GM19463 (cell line): ENCODE data around the gene PYGL.
"Not testable (repeated sequence)": the region's sequence is repeated elsewhere in the genome, so short reads cannot be mapped to it uniquely, and the experiment has no call there.

Experiments used
- ATAC-seq: cut with Tn5 transposase; IDR thresholded peaks from one replicate; pipeline ENCODE4 v1.9.1; 2021; ENCODE audit warnings: mild to moderate bottlenecking, moderate library complexity; ENCODE audit not compliant: unreplicated experiment

The PYGL gene

GRCh38 chr14:50929506-50929905, 14.8 kb downstream of the PYGL start:
- no peak for ATAC-seq

GRCh38 chr14:50928002-50928635, 16.2 kb downstream of the PYGL start:
- ATAC-seq = no peak

DNA sequence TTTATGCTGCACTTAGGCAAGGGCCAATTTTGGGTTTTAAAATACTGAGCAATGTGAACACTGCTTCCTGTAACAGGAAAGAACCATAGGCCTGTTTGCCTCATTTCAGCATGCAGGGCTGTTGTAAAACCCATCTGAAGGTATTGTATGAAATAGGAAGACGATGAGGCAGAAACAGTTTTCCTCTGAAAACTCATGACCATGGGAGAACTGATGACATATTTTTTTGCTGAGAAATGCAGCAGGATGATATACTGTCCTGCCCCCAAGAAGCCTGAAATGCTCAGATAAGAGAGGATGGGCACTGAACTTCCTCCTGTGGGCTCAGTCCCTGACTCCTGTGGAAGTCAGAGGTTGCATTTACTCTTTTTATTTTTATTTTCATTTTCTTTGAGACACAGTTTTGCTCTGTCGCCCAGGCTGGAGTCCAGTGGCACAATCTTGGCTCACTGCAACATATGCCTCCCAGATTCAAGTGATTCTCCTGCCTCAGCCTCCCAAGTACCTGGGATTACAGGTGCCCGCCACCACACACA, 17.4 kb downstream of the PYGL start:
- ATAC-seq = no peak

DNA sequence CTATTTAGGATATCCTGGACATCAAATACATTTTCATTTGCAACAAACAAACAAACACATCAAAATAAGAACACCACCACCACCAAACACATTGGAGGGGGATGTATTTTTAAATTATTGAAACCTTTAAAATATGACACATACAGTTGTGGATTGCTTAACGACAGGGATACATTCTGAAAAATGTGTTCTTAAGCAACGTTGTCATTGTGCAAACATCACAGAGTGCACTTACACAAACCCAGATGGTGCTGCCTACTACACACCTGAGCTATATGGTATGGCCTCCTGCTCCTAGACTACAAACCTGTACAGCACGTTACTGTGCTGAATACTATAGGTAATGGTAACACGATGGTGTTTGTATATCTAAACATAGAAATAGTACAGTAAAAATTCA, 19.4 kb downstream of the PYGL start:
- ATAC-seq = no peak

- ATAC-seq = no peak
These were observed 20.0 kb downstream of the PYGL start for GRCh38 chr14:50924236-50924635.

DNA sequence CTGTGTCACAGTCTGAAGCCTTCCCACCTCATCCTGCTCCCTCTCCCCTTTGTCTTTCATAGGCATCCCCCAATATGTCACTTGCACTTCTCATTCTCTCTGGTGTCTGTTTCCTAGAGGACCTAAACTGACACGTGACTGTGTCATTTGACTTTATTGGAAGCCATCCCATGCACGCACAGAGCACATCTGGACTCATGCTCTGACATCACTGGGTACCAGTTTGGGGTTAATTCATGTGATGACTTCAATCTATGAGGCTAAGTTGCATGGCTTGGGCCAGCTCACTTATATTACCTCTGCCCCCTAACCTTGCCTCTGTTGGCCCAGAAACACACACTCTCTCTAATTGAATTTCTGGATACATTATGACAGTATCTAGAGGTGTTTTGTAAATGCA, 21.5 kb downstream of the PYGL start:
- ATAC-seq = no peak

DNA sequence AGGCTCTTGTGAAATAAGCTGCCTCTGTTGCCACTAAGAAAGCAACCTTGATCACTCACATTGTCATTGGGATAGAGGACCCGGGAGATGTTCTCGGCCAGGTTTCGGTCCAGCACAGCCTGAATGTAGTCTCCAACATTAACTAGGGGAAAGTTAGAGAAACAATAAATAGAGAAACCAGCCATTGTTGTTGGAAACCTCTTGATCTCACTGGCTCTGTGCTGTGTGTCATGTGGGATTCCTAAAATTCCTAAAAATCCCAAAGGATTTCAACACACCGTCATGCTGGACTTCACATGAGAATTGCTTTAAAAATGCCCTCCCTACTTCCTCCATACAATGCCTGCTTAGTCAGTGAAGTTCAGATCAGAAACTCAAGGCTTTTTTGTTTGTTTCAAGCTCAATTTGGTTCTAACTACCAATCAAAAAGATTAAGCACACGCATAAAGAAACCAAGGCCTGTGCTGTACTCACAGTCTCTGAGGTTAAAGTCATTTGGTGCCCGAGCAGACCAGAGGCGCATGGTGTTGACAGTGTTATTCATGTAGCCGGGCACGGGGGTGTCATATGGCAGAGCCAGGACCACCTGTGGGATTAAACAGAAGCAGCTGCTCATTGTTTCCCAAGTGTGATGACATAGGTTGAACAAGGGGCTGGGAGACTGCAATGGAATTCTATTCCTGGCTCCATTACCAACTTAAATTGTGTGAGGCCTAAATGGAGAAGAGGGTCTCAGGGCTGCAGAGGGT, 23.6 kb downstream of the PYGL start:
- ATAC-seq = no peak

GRCh38 chr14:50919524-50919923, 24.8 kb downstream of the PYGL start:
- ATAC-seq = not testable (repeated sequence)

DNA sequence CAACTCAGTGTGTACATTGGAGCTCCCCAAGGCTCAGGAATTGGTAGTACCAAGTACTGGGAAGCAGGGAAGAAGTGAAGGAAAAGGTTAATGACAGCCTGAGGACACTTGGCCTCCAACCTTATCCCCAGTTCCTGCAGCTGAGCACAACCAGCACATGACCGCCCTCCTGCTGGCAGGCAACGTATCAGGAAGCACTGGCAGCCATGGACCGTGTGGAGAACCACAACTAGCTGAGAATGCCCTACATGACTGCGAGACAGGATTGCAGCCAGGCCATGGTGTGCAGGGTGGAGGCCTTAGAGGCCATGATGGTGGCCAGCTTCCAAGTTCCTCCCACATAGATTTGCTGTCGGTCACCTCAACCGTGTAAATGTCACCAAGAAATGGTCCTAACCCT, 26.8 kb downstream of the PYGL start:
- no peak for ATAC-seq

DNA sequence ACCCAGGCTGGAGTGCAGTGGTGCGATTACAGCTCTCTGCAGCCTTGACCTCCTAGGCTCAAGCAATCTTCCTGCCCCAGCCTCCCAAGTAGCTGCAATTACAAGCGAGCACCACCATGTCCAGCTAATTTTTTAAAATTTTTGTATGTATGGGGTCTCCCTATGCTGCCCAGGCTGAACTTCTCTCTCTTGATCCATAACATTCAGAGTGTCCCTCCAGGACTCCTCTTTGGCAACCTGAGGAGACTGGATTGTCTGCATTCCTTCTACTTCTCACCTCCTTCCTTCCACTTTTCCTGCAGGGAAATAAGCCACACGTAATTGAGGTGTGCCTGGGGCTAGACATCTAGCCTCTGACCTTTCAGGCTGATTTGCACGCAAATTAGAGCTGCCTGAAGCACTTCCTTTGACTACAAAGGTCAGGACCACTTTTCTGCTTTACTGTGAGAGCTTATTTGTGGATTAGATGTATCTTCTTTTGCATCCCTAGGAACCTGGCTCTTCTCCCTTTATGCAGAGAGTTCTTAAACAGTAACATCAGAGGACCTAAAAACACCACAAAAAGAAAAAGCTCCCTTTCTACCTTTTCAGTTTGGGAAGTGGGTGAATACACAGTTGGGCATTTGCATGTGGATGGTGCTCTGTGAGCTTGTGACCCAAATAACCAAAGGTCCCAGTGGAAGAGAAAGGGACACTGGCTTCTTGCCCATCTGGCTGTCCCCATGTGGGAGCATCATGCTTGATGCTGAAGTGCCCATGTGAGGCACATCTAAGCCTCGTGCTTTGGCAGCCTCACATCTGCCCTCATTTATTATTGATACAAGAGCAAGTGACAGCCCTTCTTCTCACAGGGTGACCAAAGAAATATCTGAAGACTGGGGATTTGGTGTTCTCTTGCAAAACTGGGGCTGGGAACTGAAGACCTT, 33.5 kb downstream of the PYGL start:
- no peak for ATAC-seq

- no peak for ATAC-seq
These were observed 37.8 kb downstream of the PYGL start for GRCh38 chr14:50906326-50907065.

GRCh38 chr14:50904719-50905118, 39.6 kb downstream of the PYGL start:
- ATAC-seq = no peak

GRCh38 chr14:50901361-50901760, 42.9 kb downstream of the PYGL start:
- ATAC-seq = no peak

DNA sequence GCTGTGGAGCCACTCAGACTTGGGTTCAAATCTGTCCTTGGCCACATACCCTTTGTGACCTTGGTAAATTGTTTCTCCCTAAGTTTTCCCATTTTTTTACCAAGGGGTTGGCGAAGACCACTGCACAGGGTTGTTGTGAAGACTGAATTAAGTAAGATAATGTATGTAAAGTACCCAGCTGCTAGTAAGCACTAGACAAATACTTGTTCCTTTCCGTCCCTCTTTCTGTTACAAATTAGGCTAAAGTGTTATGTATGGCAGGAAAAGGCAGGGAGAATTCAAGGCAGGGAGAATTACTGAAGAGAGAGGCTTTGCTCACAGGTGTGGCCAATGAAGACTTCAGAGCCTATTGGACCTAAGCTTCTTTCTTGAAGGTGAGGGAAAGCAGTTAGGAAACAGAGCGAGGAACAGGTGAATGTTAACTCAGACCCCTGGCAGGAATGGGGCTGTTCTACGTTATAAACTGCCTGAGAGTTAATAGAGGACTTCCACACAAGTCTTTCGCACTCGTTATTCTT, 46.6 kb downstream of the PYGL start:
- ATAC-seq = no peak

- ATAC-seq = not testable (repeated sequence)
These were observed 47.3 kb downstream of the PYGL start for GRCh38 chr14:50897005-50897404.

DNA sequence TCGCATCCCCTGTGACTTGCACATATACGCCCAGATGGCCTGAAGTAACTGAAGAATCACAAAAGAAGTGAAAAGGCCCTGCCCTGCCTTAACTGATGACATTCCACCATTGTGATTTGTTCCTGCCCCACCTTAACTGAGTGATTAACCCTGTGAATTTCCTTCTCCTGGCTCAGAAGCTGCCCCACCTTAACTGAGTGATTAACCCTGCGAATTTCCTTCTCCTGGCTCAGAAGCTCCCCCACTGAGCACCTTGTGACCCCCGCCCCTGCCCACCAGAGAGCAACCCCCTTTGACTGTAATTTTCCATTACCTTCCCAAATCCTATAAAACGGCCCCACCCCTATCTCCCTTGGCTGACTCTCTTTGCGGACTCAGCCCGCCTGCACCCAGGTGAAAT, 47.9 kb downstream of the PYGL start:
- not testable (repeated sequence) for ATAC-seq

GRCh38 chr14:50892255-50892654, 52.0 kb downstream of the PYGL start:
- ATAC-seq = no peak

DNA sequence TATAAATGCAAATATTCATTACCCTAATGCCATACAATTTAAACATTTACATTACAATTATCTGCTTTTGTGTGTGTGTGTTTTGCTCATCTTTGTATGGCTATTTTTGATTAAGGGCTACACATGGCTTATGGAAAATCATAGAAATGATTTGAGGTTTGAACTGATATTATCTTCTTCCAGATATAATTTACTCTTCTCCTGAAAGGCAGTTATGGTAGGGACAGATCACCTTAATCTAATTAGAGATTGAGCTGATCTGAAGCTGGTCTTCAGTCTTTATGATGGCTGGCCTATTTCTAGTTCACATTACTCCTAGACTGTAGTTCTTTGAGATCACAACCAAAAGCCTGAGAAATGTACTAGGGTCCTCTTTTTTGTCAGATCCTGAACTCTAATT, 56.8 kb downstream of the PYGL start:
- no peak for ATAC-seq

- no peak for ATAC-seq
These were observed 60.5 kb downstream of the PYGL start for GRCh38 chr14:50883827-50884197.
